ENCODE data around the gene IGSF8. TPM values are rescaled to one million over a fixed set of nuclear protein-coding genes. Genes with fewer than 3 reads are reported as not detected.

Gene IGSF8
- total and polyA plus RNA-seq, 2 of the 8 experiments (the other 6 are each of a cell fraction or from before 2014, with no cell fraction given), result 69.6 to 132 TPM

- no peak for TF ChIP-seq CHD7 (IDR thresholded peaks at IDR 0.05; ENCODE audit: insufficient replicate concordance, low read length)
Observed at GRCh38 chr1:160129558-160129957, 31.1 kb upstream of the IGSF8 start (continued).

Measured in H1 (cell line).